IPS DF 6.9 (cell line): ENCODE measurements around the gene CACNA1C.

Source experiments
- DNase-seq: peaks from one replicate; pipeline ENCODE4 v3.0.0-alpha.2; 2013; ENCODE audit warnings: low read depth, low spot score
- H3K27ac ChIP-seq: one replicate; pipeline ENCODE4 v1.5.1; 2013; ENCODE audit warnings: low read length, control low read depth
- H3K27me3 ChIP-seq: 2 replicates; pipeline ENCODE4 v1.6.1; 2013; ENCODE audit warnings: mild to moderate bottlenecking, low read length; ENCODE audit not compliant: control insufficient read depth, insufficient read depth
- H3K36me3 ChIP-seq: 2 replicates; pipeline ENCODE4 v1.6.1; 2013; ENCODE audit warnings: low read length; ENCODE audit not compliant: control insufficient read depth, insufficient read depth
- H3K4me1 ChIP-seq: 2 replicates; pipeline ENCODE4 v1.6.1; 2013; ENCODE audit warnings: low read length; ENCODE audit not compliant: control insufficient read depth, insufficient read depth
- H3K4me3 ChIP-seq: 2 replicates; pipeline ENCODE4 v1.5.1; 2013; ENCODE audit warnings: mild to moderate bottlenecking, low read length
- H3K9me3 ChIP-seq: 2 replicates; pipeline ENCODE4 v1.6.1; 2013; ENCODE audit warnings: low read length, inconsistent platforms; ENCODE audit not compliant: control insufficient read depth, insufficient read depth
- WGBS: extraction: QIAGEN DNeasy Blood & Tissue Kit; methylation state at CpG from one replicate; pipeline ENCODE4 v1.1.7; 2013; ENCODE audit warnings: mixed read lengths, missing lambda C conversion rate; ENCODE audit not compliant: insufficient read length, insufficient coverage; 5-methylcytosine and 5-hydroxymethylcytosine counted together

Gene CACNA1C

GRCh38 chr12:2548081-2548480 is 495.3 kb downstream of the CACNA1C start:
- no peaks in the 10 kb centered on the region for H3K36me3 ChIP-seq
- no peak overlapping the region for H3K27ac ChIP-seq
- no peak for DNase-seq
- H3K4me3 ChIP-seq: no peak overlapping the region
- no CpG with 5 or more reads among the region's 2 CpGs for WGBS
- H3K27me3 ChIP-seq: no peaks in the 10 kb centered on the region
- H3K9me3 ChIP-seq: no peaks in the 10 kb centered on the region
- H3K4me1 ChIP-seq: 0 out of 2 replicates have a peak, but pooled peaks cover 1% of the 10 kb centered on the region

- Histone ChIP-seq H3K9me3 (no peaks in the 10 kb centered on the region), H3K4me3 (no peak overlapping the region), H3K36me3 (no peaks in the 10 kb centered on the region), H3K4me1 (0 out of 2 replicates have a peak, but pooled peaks cover 1% of the 10 kb centered on the region), H3K27ac (no peak overlapping the region), H3K27me3 (no peaks in the 10 kb centered on the region)
- no peak for DNase-seq
- WGBS: no CpG with 5 or more reads among the region's 17 CpGs
Measured at GRCh38 chr12:2550561-2551411, 498.0 kb downstream of the CACNA1C start.

GRCh38 chr12:2551412-2551900 is 498.7 kb downstream of the CACNA1C start:
- DNase-seq: no peak
- Histone ChIP-seq H3K4me1 (0 out of 2 replicates have a peak, but pooled peaks cover 1% of the 10 kb centered on the region), H3K27me3 (no peaks in the 10 kb centered on the region), H3K9me3 (no peaks in the 10 kb centered on the region), H3K4me3 (no peak overlapping the region), H3K36me3 (no peaks in the 10 kb centered on the region), H3K27ac (no peak overlapping the region)
- WGBS: no CpG with 5 or more reads among the region's 13 CpGs

GRCh38 chr12:2552000-2552756 is 499.4 kb downstream of the CACNA1C start:
- Histone ChIP-seq H3K27me3 (no peaks in the 10 kb centered on the region), H3K4me1 (no peaks in the 10 kb centered on the region), H3K9me3 (no peaks in the 10 kb centered on the region), H3K27ac (no peak overlapping the region), H3K36me3 (no peaks in the 10 kb centered on the region), H3K4me3 (no peak overlapping the region)
- DNase-seq: no peak
- WGBS: no CpG with 5 or more reads among the region's 10 CpGs

- Histone ChIP-seq H3K4me3 (no peak overlapping the region), H3K4me1 (no peaks in the 10 kb centered on the region), H3K36me3 (no peaks in the 10 kb centered on the region), H3K27ac (no peak overlapping the region), H3K27me3 (no peaks in the 10 kb centered on the region), H3K9me3 (no peaks in the 10 kb centered on the region)
- no CpG with 5 or more reads among the region's 14 CpGs for WGBS
- no peak for DNase-seq
Measured at GRCh38 chr12:2553388-2554126, 500.8 kb downstream of the CACNA1C start.

- no peak overlapping the region for H3K27ac ChIP-seq
- WGBS: no CpG with 5 or more reads among the region's 19 CpGs
- no peak overlapping the region for H3K4me3 ChIP-seq
- H3K27me3 ChIP-seq: no peaks in the 10 kb centered on the region
- no peaks in the 10 kb centered on the region for H3K9me3 ChIP-seq
- DNase-seq: no peak
- H3K4me1 ChIP-seq: no peaks in the 10 kb centered on the region
- H3K36me3 ChIP-seq: no peaks in the 10 kb centered on the region
Measured at GRCh38 chr12:2555487-2556082, 502.8 kb downstream of the CACNA1C start.

- Histone ChIP-seq H3K9me3 (no peaks in the 10 kb centered on the region), H3K27ac (no peak overlapping the region), H3K36me3 (no peaks in the 10 kb centered on the region), H3K4me3 (no peak overlapping the region), H3K27me3 (no peaks in the 10 kb centered on the region), H3K4me1 (no peaks in the 10 kb centered on the region)
- DNase-seq: no peak
- no CpG with 5 or more reads among the region's 3 CpGs for WGBS
Measured at GRCh38 chr12:2557597-2557996, 504.8 kb downstream of the CACNA1C start.

- no peaks in the 10 kb centered on the region for H3K9me3 ChIP-seq
- H3K4me3 ChIP-seq: no peak overlapping the region
- H3K36me3 ChIP-seq: no peaks in the 10 kb centered on the region
- no CpG with 5 or more reads among the region's 6 CpGs for WGBS
- H3K4me1 ChIP-seq: no peaks in the 10 kb centered on the region
- no peak overlapping the region for H3K27ac ChIP-seq
- no peak for DNase-seq
- no peaks in the 10 kb centered on the region for H3K27me3 ChIP-seq
Measured at GRCh38 chr12:2559931-2560330, 507.1 kb downstream of the CACNA1C start.

GRCh38 chr12:2560356-2560755 is 507.6 kb downstream of the CACNA1C start:
- Histone ChIP-seq H3K4me1 (no peaks in the 10 kb centered on the region), H3K9me3 (no peaks in the 10 kb centered on the region), H3K27me3 (no peaks in the 10 kb centered on the region), H3K27ac (no peak overlapping the region), H3K4me3 (no peak overlapping the region), H3K36me3 (no peaks in the 10 kb centered on the region)
- WGBS: no CpG with 5 or more reads among the region's 4 CpGs
- DNase-seq: no peak

- Histone ChIP-seq H3K36me3 (no peaks in the 10 kb centered on the region), H3K27ac (no peak overlapping the region), H3K4me3 (no peak overlapping the region), H3K9me3 (no peaks in the 10 kb centered on the region), H3K27me3 (no peaks in the 10 kb centered on the region), H3K4me1 (no peaks in the 10 kb centered on the region)
- DNase-seq: no peak
- WGBS: no CpG with 5 or more reads among the region's 10 CpGs
Measured at GRCh38 chr12:2561367-2561766, 508.6 kb downstream of the CACNA1C start.
